Measurements from ENCODE around the gene ASIC3.

ASIC3 gene

GRCh38 chr7:151032936-151033863 is 15.1 kb upstream of the ASIC3 start:
- Mint-ChIP-seq H3K27ac (no peak overlapping the region), H3K4me1 (peaks cover 7% of the 10 kb centered on the region), H3K9me3 (no peaks in the 10 kb centered on the region), H3K36me3 (ENCODE audit: low read depth) (peaks cover 6% of the 10 kb centered on the region), H3K4me3 (no peak overlapping the region), H3K27me3 (ENCODE audit: low read depth) (no peaks in the 10 kb centered on the region)
- no peak for TF ChIP-seq CTCF (IDR thresholded peaks at IDR 0.05; ENCODE audit: unreplicated experiment in 3 of 3)

- H3K36me3 Mint-ChIP-seq (ENCODE audit: low read depth) = peaks cover 3% of the 10 kb centered on the region
- no peak overlapping the region for H3K4me3 Mint-ChIP-seq
- no peak overlapping the region for H3K27ac Mint-ChIP-seq
- H3K27me3 Mint-ChIP-seq (ENCODE audit: low read depth) = no peaks in the 10 kb centered on the region
- no peaks in the 10 kb centered on the region for H3K9me3 Mint-ChIP-seq
- TF ChIP-seq CTCF (IDR thresholded peaks at IDR 0.05; ENCODE audit: unreplicated experiment in 3 of 3) = no peak
- peaks cover 6% of the 10 kb centered on the region for H3K4me1 Mint-ChIP-seq
Measured at GRCh38 chr7:151033864-151034249, 14.5 kb upstream of the ASIC3 start.

- no peaks in the 10 kb centered on the region for H3K9me3 Mint-ChIP-seq
- peaks cover 3% of the 10 kb centered on the region for H3K36me3 Mint-ChIP-seq (ENCODE audit: low read depth)
- no peak overlapping the region for H3K4me3 Mint-ChIP-seq
Measured at GRCh38 chr7:151034312-151035025, 13.9 kb upstream of the ASIC3 start.

GRCh38 chr7:151035026-151035717 is 13.2 kb upstream of the ASIC3 start:
- H3K4me1 Mint-ChIP-seq = peaks cover 16% of the 10 kb centered on the region
- peaks cover 3% of the 10 kb centered on the region for H3K36me3 Mint-ChIP-seq (ENCODE audit: low read depth)
- H3K4me3 Mint-ChIP-seq = no peak overlapping the region
- H3K27me3 Mint-ChIP-seq (ENCODE audit: low read depth) = no peaks in the 10 kb centered on the region
- no peak for TF ChIP-seq CTCF (IDR thresholded peaks at IDR 0.05; ENCODE audit: unreplicated experiment in 3 of 3)
- H3K9me3 Mint-ChIP-seq = no peaks in the 10 kb centered on the region
- no peak overlapping the region for H3K27ac Mint-ChIP-seq

More at GRCh38 chr7:151034312-151035025, 13.9 kb upstream of the ASIC3 start:
- H3K4me1 Mint-ChIP-seq = peaks cover 9% of the 10 kb centered on the region
- TF ChIP-seq CTCF (IDR thresholded peaks at IDR 0.05; ENCODE audit: unreplicated experiment in 3 of 3) = no peak
- no peak overlapping the region for H3K27ac Mint-ChIP-seq
- H3K27me3 Mint-ChIP-seq (ENCODE audit: low read depth) = no peaks in the 10 kb centered on the region

- H3K27ac Mint-ChIP-seq = no peak overlapping the region
- peaks cover 3% of the 10 kb centered on the region for H3K36me3 Mint-ChIP-seq (ENCODE audit: low read depth)
- no peaks in the 10 kb centered on the region for H3K9me3 Mint-ChIP-seq
- no peak for TF ChIP-seq CTCF (IDR thresholded peaks at IDR 0.05; ENCODE audit: unreplicated experiment in 3 of 3)
- H3K4me3 Mint-ChIP-seq = no peak overlapping the region
- peaks cover 16% of the 10 kb centered on the region for H3K4me1 Mint-ChIP-seq
- H3K27me3 Mint-ChIP-seq (ENCODE audit: low read depth) = no peaks in the 10 kb centered on the region
Measured at GRCh38 chr7:151035902-151036301, 12.4 kb upstream of the ASIC3 start.
